GM12872 (cell line): ENCODE data around the gene IFNA14.
A peak's percentile ranks its signal among the peaks of the same experiment; 100 is the strongest.

Source experiments
- TF ChIP-seq, protein P1 (sequence below): IDR thresholded peaks from 3 replicates; pipeline ENCODE4 v1.5.1; 2011; ENCODE audit warnings: low read depth, mild to moderate bottlenecking, low read length, moderate library complexity; ENCODE audit not compliant: insufficient read depth

Gene IFNA14

DNA sequence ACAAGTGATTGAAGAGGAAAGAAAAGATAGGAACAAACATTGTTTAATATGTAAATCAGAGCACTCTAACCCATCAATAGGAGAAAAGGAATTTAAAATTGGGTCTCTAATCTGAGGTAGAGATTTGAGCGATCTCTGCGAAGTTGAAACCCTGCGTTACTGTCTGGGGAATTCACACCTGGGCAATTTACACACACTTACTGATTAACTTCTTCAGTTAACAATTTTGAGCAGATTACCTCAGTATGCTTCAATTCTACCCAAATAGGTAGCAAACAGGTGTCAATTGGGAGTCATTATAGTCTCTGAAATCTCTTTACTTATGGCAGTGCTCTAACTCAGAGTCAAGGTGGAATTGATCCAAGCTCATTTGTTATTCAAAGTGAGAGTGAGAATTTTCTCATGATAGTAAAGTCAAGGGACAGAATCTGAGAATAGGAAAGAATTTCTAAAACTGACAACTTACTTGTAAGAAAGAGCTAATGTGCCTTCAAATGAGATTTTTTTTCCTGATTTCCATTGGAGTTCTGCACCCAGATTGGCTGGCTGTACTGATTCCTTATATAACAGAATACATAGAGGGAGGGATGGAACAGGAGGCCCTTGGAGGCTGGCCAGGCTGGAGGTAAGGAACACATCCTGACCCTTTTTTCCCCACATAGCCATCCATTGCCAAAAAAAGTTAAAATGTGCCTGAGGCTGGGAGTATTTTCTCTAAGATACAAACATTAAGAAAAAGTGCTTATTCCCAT lies 27.1 kb upstream of the IFNA14 start:
- TF ChIP-seq, protein P1, sequence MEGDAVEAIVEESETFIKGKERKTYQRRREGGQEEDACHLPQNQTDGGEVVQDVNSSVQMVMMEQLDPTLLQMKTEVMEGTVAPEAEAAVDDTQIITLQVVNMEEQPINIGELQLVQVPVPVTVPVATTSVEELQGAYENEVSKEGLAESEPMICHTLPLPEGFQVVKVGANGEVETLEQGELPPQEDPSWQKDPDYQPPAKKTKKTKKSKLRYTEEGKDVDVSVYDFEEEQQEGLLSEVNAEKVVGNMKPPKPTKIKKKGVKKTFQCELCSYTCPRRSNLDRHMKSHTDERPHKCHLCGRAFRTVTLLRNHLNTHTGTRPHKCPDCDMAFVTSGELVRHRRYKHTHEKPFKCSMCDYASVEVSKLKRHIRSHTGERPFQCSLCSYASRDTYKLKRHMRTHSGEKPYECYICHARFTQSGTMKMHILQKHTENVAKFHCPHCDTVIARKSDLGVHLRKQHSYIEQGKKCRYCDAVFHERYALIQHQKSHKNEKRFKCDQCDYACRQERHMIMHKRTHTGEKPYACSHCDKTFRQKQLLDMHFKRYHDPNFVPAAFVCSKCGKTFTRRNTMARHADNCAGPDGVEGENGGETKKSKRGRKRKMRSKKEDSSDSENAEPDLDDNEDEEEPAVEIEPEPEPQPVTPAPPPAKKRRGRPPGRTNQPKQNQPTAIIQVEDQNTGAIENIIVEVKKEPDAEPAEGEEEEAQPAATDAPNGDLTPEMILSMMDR, result no peak

DNA sequence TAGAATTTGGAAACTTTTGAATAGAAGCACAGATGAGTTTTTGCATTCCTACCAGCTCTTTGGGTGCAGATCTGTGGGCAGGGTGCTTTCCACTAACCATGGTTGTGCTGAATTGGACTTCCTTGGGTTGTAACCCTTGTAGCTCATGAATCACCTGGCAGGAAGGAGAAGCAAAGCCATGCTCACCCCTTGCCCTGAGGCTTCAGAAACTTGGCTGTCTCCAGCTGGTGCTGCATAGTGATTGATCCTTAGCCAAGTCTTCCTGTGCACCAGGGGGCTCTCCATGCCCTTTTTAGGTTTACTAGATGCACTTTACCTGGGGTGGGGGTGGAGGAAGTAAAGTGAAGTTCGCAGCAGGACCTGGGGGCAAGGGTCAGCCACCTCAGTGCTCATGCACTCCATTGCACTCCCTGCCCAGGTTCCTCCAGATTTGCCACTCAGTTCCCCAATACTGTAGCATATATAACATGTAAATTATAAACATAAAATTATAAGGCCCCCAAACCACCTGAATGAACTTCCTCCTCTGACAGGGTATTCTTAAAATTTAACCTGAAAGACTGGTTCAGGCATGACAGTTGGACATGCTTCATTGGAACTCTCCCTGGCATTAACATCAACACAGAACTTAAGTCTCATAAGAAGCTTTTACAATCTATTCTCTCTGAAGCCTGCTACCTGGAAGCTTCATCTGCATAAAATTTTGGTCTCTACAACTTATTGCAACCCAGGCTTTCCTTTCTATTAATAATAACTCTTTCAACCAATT lies 25.8 kb upstream of the IFNA14 start:
- TF ChIP-seq, protein P1, result no peak

DNA sequence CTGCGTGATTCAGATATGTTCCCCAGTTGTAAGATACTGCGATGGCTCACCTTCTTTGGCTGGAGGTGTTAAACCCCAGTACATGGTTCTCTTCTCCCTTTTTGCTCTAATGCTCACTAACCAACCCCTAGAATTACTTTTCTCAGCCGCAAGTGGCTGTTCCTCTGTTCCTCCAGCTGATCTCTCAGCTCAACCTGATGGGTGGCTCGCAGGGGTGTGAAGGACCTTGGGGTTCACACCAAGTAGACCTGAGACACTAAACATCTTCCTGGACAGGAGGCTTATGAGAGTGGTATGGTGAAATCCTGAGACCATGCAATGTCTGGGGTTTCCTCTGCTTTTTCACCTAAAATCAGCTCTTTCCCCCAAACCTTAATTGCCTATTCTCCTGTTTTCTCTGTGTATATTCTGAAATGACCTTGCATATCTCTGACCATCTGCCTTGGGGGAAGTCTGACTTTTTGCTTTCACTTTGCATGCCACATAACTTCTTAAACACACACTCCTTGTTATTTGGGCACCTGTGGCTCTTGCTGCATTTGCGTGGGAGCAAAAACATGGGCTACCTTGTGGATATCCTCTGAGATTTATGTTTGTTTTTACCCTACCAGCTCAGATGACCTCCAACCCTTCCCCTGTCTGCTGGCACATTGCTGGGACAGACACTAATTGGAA lies 15.9 kb upstream of the IFNA14 start:
- TF ChIP-seq, protein P1, result no peak

DNA sequence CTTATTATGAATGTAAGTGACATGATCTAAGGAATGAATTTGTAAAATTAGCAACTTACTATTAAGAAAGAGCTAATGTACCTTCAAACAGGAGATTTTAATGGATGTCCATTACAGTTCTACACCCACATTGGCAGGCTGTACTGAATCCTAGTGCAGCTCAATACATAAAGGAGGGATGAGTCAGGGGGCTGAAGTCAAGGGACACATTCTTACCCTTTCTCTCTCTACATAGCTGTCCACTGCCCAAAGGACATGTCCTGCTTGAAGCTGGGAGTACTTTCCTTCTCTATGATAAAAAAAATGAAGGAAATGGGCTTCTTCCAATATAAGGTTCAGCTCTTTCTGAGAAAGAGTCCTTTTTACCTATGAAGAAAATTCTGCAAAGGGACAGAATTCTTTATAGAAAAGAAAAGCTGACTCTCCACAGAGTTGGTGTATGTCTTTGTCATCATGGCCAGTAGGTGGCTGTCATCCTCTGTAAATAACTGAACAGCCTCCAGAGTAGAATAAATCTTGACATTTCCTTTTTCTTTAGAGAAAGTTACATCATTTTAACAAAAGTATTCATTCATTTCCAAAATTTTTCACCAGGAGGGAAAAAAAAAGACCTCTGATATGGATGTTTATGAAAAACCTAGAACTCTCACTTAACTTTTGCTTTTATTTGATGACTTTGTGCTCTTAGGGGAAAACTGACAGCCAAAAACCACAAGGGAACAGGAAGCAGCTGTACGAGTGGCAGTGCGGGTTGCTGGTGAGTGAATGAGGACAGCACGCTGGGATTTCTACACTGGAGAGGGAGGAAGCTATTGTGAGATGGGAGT lies 13.1 kb upstream of the IFNA14 start:
- TF ChIP-seq, protein P1, result peak; percentile 66

DNA sequence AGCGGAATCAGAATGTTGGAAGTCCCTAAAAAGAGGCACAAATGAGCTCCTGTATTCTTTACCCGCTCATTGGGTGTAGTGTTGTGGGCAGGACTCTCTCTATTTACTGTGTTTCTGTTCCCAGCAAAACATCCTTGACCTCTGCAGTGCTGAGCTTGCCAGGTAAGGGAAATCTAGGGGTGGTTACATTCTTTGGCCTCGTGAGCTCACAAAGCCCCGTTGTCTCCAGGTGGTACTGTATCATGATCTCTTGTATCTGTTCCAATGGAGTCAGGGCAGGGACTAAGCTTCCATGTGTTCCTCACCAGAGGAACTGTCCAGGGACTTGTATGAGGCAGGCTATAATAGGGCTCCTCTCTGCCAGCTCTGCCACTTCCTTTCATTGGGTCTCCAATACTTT lies 11.8 kb upstream of the IFNA14 start:
- TF ChIP-seq, protein P1, result no peak

DNA sequence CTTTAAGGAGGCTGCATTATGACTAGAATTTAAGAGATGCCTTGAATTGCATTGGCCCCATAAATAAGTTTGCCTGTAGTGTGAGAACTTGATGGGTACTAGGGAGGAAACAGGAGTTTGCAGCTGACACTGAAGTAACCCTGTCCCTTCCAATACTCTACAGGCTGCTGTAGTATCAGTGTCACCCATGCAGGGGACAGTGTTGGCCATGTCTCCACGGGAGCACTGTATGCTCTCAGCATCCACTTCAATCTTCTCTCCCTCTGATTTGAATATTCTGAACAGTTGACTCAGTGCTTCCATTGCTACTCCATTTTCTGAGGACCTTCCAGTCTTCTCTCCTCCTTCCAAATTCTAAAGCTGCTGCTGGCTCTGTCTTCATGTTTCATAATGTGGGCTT lies 11.4 kb upstream of the IFNA14 start:
- TF ChIP-seq, protein P1, result peak; percentile 40; the same call in 1 of the 3 replicates
